ENCODE measurements around the gene ARMC8.
A peak's percentile ranks its signal among the peaks of the same experiment; 100 is the strongest.

ARMC8 gene

DNA sequence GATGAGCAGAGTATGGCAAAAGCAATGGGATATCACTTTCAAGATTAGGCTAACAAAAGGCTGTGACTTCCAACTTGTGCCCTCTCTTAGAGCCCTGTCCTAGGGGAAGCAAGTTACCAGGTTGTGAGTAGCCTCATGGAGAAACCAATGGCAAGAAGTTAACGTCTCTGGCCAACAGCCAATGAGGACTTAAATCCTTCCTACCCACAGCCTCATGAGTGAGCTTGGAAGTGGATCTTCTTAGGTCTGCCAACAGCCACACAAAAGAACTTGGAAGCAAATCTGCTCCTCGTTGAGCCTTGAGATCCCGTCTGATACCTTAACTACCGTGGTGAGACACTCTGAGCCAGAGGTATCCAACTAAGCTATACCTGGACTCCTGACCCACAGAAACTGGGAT is 136.9 kb downstream of the ARMC8 start:
- DNase-seq = no peak

GRCh38 chr3:138325990-138326389 is 138.9 kb downstream of the ARMC8 start:
- DNase-seq = no peak

- DNase-seq = no peak
Measured at GRCh38 chr3:138326866-138327595, 139.9 kb downstream of the ARMC8 start.

GRCh38 chr3:138327831-138328230 is 140.7 kb downstream of the ARMC8 start:
- no peak for DNase-seq

DNA sequence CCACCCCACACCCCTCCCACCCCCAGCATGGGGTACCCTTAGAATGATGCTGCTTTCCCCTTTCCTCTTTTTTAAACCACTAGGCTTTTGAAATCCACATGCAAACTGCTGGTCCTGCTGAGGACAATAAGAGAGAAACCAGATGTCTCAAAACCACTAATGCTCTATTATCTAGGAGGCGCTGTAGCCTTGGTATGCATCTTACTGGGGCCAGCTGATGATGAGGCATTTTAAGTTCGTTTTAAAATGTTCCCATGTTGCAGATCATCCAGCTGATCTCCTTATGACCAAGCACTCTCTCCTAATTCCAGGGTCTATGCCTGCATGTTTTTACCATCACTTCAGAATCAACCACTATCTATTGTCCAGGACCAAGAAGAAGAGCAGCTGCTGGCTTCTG is 141.2 kb downstream of the ARMC8 start:
- no peak for DNase-seq

- peak; percentile 95 to 97 for DNase-seq
Measured at GRCh38 chr3:138329127-138329983, 142.3 kb downstream of the ARMC8 start, which contains the start of gene NME9. TSS of gene NME9 (minus strand) at chr3:138329851. CDS start at chr3:138329335, 516 bp downstream.

DNA sequence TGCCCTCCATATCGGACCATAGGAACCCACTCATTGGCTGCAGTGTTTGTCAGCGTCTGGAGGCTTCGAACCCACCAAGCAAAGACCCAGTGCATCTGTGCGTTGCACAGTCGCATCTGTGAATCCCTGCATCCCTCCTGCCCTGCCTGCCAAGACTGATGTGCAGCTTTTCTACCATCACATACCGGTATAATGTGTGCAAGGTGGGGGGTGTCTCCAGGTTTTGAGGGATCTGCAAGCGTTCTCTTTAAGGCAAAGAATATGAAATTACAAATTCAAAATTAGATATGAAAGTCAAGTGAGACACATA is 142.8 kb downstream of the ARMC8 start:
- DNase-seq = no peak

DNA sequence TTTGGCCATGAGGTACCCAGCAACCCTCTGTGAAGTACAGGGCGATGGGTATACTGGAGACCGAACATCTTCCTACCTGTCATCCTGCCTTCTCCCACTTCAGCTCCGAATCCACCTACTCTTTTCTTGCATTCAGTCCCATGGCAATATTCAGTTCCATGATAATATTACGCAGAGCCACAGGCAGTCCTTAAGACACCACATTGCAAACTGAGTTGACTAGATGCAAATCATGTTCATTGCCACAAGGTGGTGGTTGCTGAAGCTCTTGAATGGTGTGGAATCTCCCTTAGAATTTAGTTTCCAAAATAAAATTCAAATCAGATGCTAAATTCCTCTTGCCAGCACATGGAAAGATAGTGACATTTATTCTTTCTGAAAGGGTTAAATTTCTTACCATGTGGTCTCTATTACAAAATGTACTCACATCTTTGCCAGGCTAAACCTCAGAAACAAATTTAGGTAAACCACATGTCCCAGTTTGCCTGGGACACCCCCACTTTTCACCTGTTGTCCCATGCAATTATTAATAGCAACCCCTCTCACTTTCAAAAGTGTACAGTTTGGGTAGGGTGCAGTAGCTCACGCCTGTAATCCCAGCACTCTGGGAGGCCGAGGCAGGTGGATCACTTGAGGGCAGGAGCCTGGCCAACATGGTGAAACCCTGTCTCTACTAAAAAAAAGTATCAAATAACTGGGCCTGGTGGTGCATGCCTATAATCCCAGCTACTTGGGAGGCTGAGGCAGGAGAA is 144.2 kb downstream of the ARMC8 start:
- DNase-seq = no peak

GRCh38 chr3:138332472-138333073 is 145.5 kb downstream of the ARMC8 start:
- DNase-seq = no peak

GRCh38 chr3:138334608-138335007 is 147.5 kb downstream of the ARMC8 start:
- no peak for DNase-seq

DNA sequence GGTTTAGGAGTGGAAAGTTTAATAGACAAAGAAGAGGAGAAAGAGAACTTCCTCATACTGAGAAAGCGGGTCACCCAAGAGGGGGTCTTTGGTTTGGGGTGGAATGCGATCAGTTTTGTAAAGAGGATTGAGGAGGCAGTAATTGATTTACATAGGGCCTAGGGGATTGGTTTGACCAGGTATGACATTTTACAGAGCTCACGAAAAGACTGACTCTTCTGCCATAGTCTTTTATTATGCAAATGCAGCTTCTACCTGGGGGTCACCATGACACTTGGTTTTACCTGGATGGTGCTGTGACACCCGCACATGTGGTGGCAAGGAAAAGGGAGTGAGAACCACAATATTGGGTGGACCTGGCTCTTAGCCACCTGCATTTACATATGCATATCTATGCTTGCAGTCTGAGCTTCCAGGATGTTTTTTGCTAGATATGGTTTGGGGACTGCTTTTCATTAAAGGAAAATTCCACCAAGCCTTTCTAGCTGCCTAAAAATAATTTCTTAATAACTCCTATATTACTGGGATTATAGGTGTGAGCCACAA is 149.4 kb downstream of the ARMC8 start:
- DNase-seq = no peak

GRCh38 chr3:138338244-138338643 is 151.1 kb downstream of the ARMC8 start:
- no peak for DNase-seq

GRCh38 chr3:138338811-138339210 is 151.7 kb downstream of the ARMC8 start:
- no peak for DNase-seq

DNA sequence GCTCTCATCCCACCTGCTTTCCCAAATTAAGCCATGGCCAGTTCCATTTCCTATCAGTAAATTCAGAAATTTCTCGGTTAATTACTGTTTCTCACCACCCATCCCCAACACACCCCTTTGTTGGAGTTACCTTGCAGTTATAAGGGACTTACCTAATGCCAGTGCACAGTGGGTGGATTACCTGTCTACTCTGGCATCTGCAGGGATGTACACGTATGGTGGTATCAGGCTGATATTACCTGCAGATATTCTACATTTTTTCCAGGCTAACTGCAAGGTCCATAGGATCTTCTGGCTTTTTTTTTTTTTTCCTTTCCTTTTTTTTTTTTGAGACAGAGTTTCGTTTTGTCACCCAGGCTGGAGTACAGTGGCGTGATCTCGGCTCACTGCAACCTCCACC is 153.4 kb downstream of the ARMC8 start:
- no peak for DNase-seq

DNA sequence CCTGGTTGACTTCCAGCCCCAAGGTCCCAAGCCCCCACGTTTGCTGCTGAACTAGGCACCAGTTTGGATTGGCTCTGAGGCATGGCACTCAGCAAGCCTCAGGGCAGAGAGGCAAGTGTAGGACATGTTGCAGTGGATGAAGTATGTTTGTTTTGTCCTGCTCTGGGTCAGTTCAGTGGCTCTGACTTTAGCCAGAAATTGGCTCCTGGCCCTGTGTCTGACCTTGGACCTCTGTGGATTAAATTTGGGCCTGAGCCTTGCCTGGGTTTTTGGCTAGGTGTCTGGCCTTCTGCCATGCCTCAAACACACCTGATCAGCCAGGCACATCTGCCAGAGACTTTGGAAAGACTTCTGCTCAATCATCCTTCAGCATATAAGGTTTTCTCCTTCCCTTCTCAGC is 157.7 kb downstream of the ARMC8 start:
- DNase-seq = no peak
